ENCODE results near the gene SREBF1.
A peak's percentile ranks its signal among the peaks of the same experiment; 100 is the strongest.

SREBF1 gene

GRCh38 chr17:17813055-17813724, 23.6 kb downstream of the SREBF1 start:
- H3K4me3 ChIP-seq (ENCODE audit: low read depth in 1 of 2, low read length in 2 of 2) = no peak overlapping the region
- no peak overlapping the region for H3K9ac ChIP-seq (ENCODE audit: low read depth, low read length)
- H4K20me1 ChIP-seq (ENCODE audit: insufficient read depth, low read length) = peaks cover 22% of the 10 kb centered on the region
- H3K79me2 ChIP-seq (ENCODE audit: insufficient read depth, low read length) = no peaks in the 10 kb centered on the region
- peaks cover 84% of the 10 kb centered on the region for H3K36me3 ChIP-seq (ENCODE audit: insufficient read depth, low read length)
- DNase-seq = no peak
- ATAC-seq (ENCODE audit: insufficient read depth, low read depth) = no peak
- no peak overlapping the region for H2AFZ ChIP-seq (ENCODE audit: low read depth, low read length)
- H3K27ac ChIP-seq (ENCODE audit: low read length) = no peak overlapping the region; the same call in 1 of the 2 replicates
- no peaks in the 10 kb centered on the region for H3K9me3 ChIP-seq (ENCODE audit: insufficient read depth, low read length, severe bottlenecking)
- no peak overlapping the region for H3K4me2 ChIP-seq (ENCODE audit: insufficient read depth, low read length)
- no peaks in the 10 kb centered on the region for H3K4me1 ChIP-seq (ENCODE audit: insufficient read depth, low read length)
- TF ChIP-seq CTCF (IDR thresholded peaks at IDR 0.05; ENCODE audit: borderline replicate concordance, extremely low read depth, low read length, poor library complexity, severe bottlenecking) (no peak), EZH2 (IDR thresholded peaks at IDR 0.05; ENCODE audit: borderline replicate concordance, low read depth, low read length, severe bottlenecking) (no peak)
- H3K27me3 ChIP-seq (ENCODE audit: insufficient read depth, low read length, poor library complexity) = no peaks in the 10 kb centered on the region

- Histone ChIP-seq H2AFZ (ENCODE audit: low read depth, low read length) (no peak overlapping the region), H3K9ac (ENCODE audit: low read depth, low read length) (no peak overlapping the region), H3K9me3 (ENCODE audit: insufficient read depth, low read length, severe bottlenecking) (no peaks in the 10 kb centered on the region), H3K36me3 (ENCODE audit: insufficient read depth, low read length) (peaks cover 85% of the 10 kb centered on the region), H4K20me1 (ENCODE audit: insufficient read depth, low read length) (peaks cover 26% of the 10 kb centered on the region), H3K4me2 (ENCODE audit: insufficient read depth, low read length) (no peak overlapping the region), H3K4me3 (ENCODE audit: low read depth in 1 of 2, low read length in 2 of 2) (no peak overlapping the region), H3K27me3 (ENCODE audit: insufficient read depth, low read length, poor library complexity) (no peaks in the 10 kb centered on the region), H3K4me1 (ENCODE audit: insufficient read depth, low read length) (no peaks in the 10 kb centered on the region), H3K79me2 (ENCODE audit: insufficient read depth, low read length) (no peaks in the 10 kb centered on the region), H3K27ac (ENCODE audit: low read length) (no peak overlapping the region)
- DNase-seq (peak; percentile 50), ATAC-seq (ENCODE audit: insufficient read depth, low read depth) (peak; percentile 46)
- no peak for TF ChIP-seq EZH2 (IDR thresholded peaks at IDR 0.05; ENCODE audit: borderline replicate concordance, low read depth, low read length, severe bottlenecking)
- peak; percentile 98 for TF ChIP-seq CTCF (IDR thresholded peaks at IDR 0.05; ENCODE audit: borderline replicate concordance, extremely low read depth, low read length, poor library complexity, severe bottlenecking)
Measured at GRCh38 chr17:17812211-17813054, 24.4 kb downstream of the SREBF1 start.

- Histone ChIP-seq H3K9ac (ENCODE audit: low read depth, low read length) (no peak overlapping the region), H3K27me3 (ENCODE audit: insufficient read depth, low read length, poor library complexity) (no peaks in the 10 kb centered on the region), H3K9me3 (ENCODE audit: insufficient read depth, low read length, severe bottlenecking) (no peaks in the 10 kb centered on the region), H2AFZ (ENCODE audit: low read depth, low read length) (no peak overlapping the region), H3K4me3 (ENCODE audit: low read depth in 1 of 2, low read length in 2 of 2) (no peak overlapping the region), H3K36me3 (ENCODE audit: insufficient read depth, low read length) (peaks cover 83% of the 10 kb centered on the region), H4K20me1 (ENCODE audit: insufficient read depth, low read length) (peaks cover 30% of the 10 kb centered on the region), H3K4me1 (ENCODE audit: insufficient read depth, low read length) (no peaks in the 10 kb centered on the region), H3K4me2 (ENCODE audit: insufficient read depth, low read length) (no peak overlapping the region), H3K79me2 (ENCODE audit: insufficient read depth, low read length) (no peaks in the 10 kb centered on the region), H3K27ac (ENCODE audit: low read length) (no peak overlapping the region)
- TF ChIP-seq EZH2 (IDR thresholded peaks at IDR 0.05; ENCODE audit: borderline replicate concordance, low read depth, low read length, severe bottlenecking) = no peak
- no peak for TF ChIP-seq CTCF (IDR thresholded peaks at IDR 0.05; ENCODE audit: borderline replicate concordance, extremely low read depth, low read length, poor library complexity, severe bottlenecking)
- DNase-seq (no peak), ATAC-seq (ENCODE audit: insufficient read depth, low read depth) (peak; percentile 2; the same call in 1 of the 3 replicates)
Measured at GRCh38 chr17:17811381-17812210, 25.2 kb downstream of the SREBF1 start.
